Neural crest cell (in vitro differentiated cells): ENCODE data around the gene TMEM51. TPM values are rescaled to one million over a fixed set of nuclear protein-coding genes. Genes with fewer than 3 reads are reported as not detected.

Experiments
- DNase-seq: peaks from one replicate; pipeline ENCODE4 v3.0.0; 2021; ENCODE audit warnings: low read depth, mixed read lengths, low spot score
- H3K27ac Mint-ChIP-seq: one replicate; pipeline ENCODE4 v1.8.0; 2021; ENCODE audit warnings: mild to moderate bottlenecking, mixed read lengths; ENCODE audit not compliant: unreplicated experiment
- H3K27me3 Mint-ChIP-seq: 2 replicates; pipeline ENCODE4 v1.8.0; 2021; ENCODE audit warnings: low read depth, mild to moderate bottlenecking, mixed read lengths
- H3K36me3 Mint-ChIP-seq: 2 replicates; pipeline ENCODE4 v1.8.0; 2021; ENCODE audit warnings: low read depth, mild to moderate bottlenecking, mixed read lengths
- H3K4me1 Mint-ChIP-seq: 2 replicates; pipeline ENCODE4 v1.8.0; 2021; ENCODE audit warnings: mixed read lengths
- H3K4me3 Mint-ChIP-seq: one replicate; pipeline ENCODE4 v1.8.0; 2021; ENCODE audit warnings: mild to moderate bottlenecking, mixed read lengths
- H3K9me3 Mint-ChIP-seq: 2 replicates; pipeline ENCODE4 v1.8.0; 2021; ENCODE audit warnings: mixed read lengths
- total RNA-seq: library from RNA; stranded (reverse); gene quantifications from 2 replicates; pipeline ENCODE4 v1.2.1, GENCODE V29; 2021
- TF ChIP-seq, protein P1 (sequence below): fragments of 200-600 bp; sonication (generic); conservative IDR thresholded peaks from 2 replicates; pipeline ENCODE4 v1.5.0; 2021; ENCODE audit warnings: antibody characterized with exemption, mild to moderate bottlenecking

TMEM51 gene
- total RNA-seq, 1 donor from 2014 or later, result 6.7 TPM

- peak; percentile 9 for DNase-seq
- H3K4me3 Mint-ChIP-seq, result peak overlapping the region; percentile 83
- H3K27ac Mint-ChIP-seq, result no peak overlapping the region
- TF ChIP-seq, protein P1, sequence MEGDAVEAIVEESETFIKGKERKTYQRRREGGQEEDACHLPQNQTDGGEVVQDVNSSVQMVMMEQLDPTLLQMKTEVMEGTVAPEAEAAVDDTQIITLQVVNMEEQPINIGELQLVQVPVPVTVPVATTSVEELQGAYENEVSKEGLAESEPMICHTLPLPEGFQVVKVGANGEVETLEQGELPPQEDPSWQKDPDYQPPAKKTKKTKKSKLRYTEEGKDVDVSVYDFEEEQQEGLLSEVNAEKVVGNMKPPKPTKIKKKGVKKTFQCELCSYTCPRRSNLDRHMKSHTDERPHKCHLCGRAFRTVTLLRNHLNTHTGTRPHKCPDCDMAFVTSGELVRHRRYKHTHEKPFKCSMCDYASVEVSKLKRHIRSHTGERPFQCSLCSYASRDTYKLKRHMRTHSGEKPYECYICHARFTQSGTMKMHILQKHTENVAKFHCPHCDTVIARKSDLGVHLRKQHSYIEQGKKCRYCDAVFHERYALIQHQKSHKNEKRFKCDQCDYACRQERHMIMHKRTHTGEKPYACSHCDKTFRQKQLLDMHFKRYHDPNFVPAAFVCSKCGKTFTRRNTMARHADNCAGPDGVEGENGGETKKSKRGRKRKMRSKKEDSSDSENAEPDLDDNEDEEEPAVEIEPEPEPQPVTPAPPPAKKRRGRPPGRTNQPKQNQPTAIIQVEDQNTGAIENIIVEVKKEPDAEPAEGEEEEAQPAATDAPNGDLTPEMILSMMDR, result no peak
- peaks cover 38% of the 10 kb centered on the region for H3K4me1 Mint-ChIP-seq
- no peaks in the 10 kb centered on the region for H3K36me3 Mint-ChIP-seq
- H3K27me3 Mint-ChIP-seq, result peaks cover 55% of the 10 kb centered on the region
- H3K9me3 Mint-ChIP-seq, result no peaks in the 10 kb centered on the region
These were observed 1.0 kb downstream of the TMEM51 start for GRCh38 chr1:15154480-15155036.

- Mint-ChIP-seq H3K9me3 (no peaks in the 10 kb centered on the region), H3K4me3 (peak overlapping the region; percentile 83), H3K27me3 (peaks cover 49% of the 10 kb centered on the region), H3K27ac (no peak overlapping the region), H3K4me1 (peaks cover 38% of the 10 kb centered on the region), H3K36me3 (no peaks in the 10 kb centered on the region)
- TF ChIP-seq, protein P1, result no peak
- DNase-seq, result no peak
These were observed 1.6 kb downstream of the TMEM51 start for GRCh38 chr1:15155191-15155590.

DNA sequence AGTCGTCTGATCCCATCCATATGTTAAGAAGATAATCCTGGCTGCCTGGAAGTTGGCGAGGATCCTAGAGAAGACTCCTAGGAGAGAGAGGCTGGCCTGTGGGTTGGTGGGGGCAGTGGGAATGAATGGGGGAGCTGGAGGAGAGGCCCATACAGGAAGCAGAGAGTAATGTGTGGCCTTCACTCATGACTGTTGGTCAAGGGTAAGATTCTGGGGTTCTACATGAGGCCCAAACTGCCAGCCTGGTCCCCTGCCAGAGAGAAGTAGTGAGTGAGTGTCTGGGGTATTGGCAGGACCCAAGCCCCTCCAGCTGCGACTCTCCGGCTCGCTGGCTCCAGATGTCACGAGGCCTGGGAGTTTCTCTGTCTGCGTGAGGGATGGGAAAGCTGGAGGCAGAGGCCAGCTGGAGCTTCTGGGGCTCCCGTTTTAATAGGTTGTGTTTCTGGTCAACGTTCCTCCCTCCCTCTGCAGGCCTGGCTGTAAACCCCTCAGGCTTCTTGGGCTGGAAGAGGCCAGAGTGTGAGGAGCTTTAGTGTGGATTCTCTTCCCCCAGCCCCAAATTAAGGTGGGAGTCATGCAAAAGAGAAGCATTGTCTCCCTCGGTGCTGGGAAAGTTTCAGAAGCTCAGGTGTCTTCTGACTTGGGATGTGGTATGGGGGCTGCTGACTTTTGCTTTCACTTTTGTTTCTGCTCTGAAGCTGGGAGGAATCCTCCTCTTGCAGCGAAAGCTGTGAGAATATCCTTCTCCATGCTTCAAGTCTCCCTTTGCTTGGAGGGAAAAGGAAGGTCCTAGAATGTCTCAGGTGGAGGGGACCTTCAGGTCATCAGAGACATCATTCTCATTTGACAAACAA is 2.6 kb downstream of the TMEM51 start:
- H3K36me3 Mint-ChIP-seq, result no peaks in the 10 kb centered on the region
- H3K4me3 Mint-ChIP-seq, result peak overlapping the region; percentile 83

GRCh38 chr1:15156807-15157380 is 3.3 kb downstream of the TMEM51 start:
- TF ChIP-seq, protein P1, result no peak
- Mint-ChIP-seq H3K4me1 (peaks cover 25% of the 10 kb centered on the region), H3K27ac (no peak overlapping the region), H3K36me3 (no peaks in the 10 kb centered on the region), H3K9me3 (no peaks in the 10 kb centered on the region), H3K4me3 (peak overlapping the region; percentile 65), H3K27me3 (peaks cover 32% of the 10 kb centered on the region)
- DNase-seq, result no peak

More for the DNA sequence above, 2.6 kb downstream of the TMEM51 start:
- peaks cover 33% of the 10 kb centered on the region for H3K4me1 Mint-ChIP-seq
- peaks cover 40% of the 10 kb centered on the region for H3K27me3 Mint-ChIP-seq
- no peak for DNase-seq
- no peaks in the 10 kb centered on the region for H3K9me3 Mint-ChIP-seq
- no peak overlapping the region for H3K27ac Mint-ChIP-seq
- TF ChIP-seq, protein P1, result no peak

DNA sequence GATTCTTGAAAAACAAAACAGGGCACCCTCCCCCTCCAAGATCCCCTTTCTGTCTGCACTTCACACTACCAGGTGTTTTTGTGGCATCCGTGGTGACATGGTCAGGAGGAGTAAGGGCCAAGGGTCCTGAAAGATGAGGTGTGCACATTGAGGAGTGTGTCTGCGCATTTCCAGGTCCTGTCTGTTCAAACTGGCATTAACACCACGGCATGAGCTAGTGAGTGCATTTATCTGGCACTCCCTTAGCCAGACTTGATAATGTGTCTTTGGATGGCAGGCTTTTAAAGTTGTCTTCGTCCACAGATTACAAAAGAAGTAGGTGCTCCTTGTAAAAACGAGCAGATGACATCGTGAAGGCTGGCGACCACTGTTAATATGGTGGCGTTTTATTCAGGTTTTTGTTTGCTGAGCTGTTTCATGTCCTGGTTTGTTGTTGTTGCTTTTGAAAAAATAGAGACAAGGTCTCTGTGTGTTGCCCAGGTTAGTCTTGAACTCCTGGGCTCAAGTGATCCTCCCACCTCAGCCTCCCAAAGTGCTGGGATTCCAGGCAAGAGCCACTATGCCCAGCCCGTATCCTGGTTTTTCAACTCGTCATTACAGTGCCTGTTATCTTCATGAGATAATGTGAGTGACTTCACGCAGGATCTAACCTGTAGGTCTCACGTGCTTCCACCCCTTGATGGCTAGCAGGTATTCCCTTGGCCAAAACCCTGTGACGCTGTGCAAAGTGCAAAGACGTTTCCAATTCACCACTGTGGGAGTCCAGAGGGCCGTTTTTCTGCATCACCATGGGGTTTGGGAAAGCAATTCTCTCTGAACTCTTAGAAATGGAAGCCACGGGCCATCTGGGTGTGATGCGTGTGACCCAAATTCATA is 4.2 kb downstream of the TMEM51 start:
- Mint-ChIP-seq H3K27ac (no peak overlapping the region), H3K27me3 (peaks cover 25% of the 10 kb centered on the region), H3K36me3 (no peaks in the 10 kb centered on the region), H3K4me3 (peak overlapping the region; percentile 29), H3K9me3 (no peaks in the 10 kb centered on the region), H3K4me1 (peaks cover 18% of the 10 kb centered on the region)
- TF ChIP-seq, protein P1, result no peak
- DNase-seq, result no peak
